K562 (cell line): ENCODE measurements around the gene ADCYAP1R1. TPM values are rescaled to one million over a fixed set of nuclear protein-coding genes. Genes with fewer than 3 reads are reported as not detected.

ENCODE experiments used
- ATAC-seq: fragments of 200-7000 bp; cut with Tn5 transposase; 3 replicates; pipeline ENCODE4 v1.9.1; 2020; ENCODE audit warnings: moderate library complexity
- BruUV-seq: library from RNA; stranded (reverse); fragments of 400-500 nt; replicated peaks from 2 replicates; lab custom pipeline; 2021; lab: Mats Ljungman, UMichigan
- CTCF ChIA-PET: fragments of 300-600 bp; formaldehyde crosslinking; extraction: SDS; loops from one replicate; lab custom pipeline; 2021; ENCODE audit warnings: low intra/inter-chr PET ratio; lab: Yijun Ruan, JAX
- POLR2A ChIA-PET: fragments of 300-600, 350-650 bp; sonication (Branson Sonifier 250); formaldehyde crosslinking; extraction: SDS; loops from one replicate; lab custom pipeline; 2021; ENCODE audit warnings: antibody characterized with exemption, inconsistent platforms; lab: Yijun Ruan, JAX
- DNase-seq, 4 experiments: peaks; one replicate each; pipeline versions ENCODE4 v3.0.0 to v3.0.0-alpha.2; 2011 to 2018; ENCODE audit warnings: low spot score in 3 of 4, mixed read lengths in 3 of 4; ENCODE audit errors: extremely low read depth in 1 of 4
- FAIRE-seq: peaks from 2 replicates; lab custom pipeline; 2011; peaks lifted over from hg19 to GRCh38; lab: Jason Lieb, UNC
- H2AFZ ChIP-seq: 2 replicates; pipeline ENCODE4 v1.6.0; 2011; ENCODE audit warnings: low read depth, low read length, control low read depth, inconsistent platforms
- H3K27ac ChIP-seq: fragments of 200-600 bp; 3 replicates; pipeline ENCODE4 v1.8.0; 2011; ENCODE audit warnings: low read depth, mild to moderate bottlenecking, control low read depth, inconsistent platforms, low read length, moderate library complexity, mixed read lengths; ENCODE audit errors: extremely low read depth
- H3K27me3 ChIP-seq, 2 experiments: fragments of 300-600 bp in 1 of 2; 2 replicates in 1 of 2; 3 replicates in 1 of 2; pipeline versions ENCODE4 v1.6.0 to v1.8.0; 2011; ENCODE audit warnings: inconsistent platforms in 2 of 2, low read length in 2 of 2, mild to moderate bottlenecking in 1 of 2, mixed read lengths in 1 of 2, moderate library complexity in 1 of 2; ENCODE audit not compliant: control insufficient read depth in 2 of 2, insufficient read depth in 2 of 2
- H3K36me3 ChIP-seq: fragments of 300-600 bp; 3 replicates; pipeline ENCODE4 v1.8.0; 2011; ENCODE audit warnings: mild to moderate bottlenecking, low read length, inconsistent platforms; ENCODE audit not compliant: control insufficient read depth, insufficient read depth
- H3K4me1 ChIP-seq, 2 experiments: fragments of 200-600 bp in 1 of 2; replicated peaks in 1 of 2; 2 replicates in 1 of 2; 3 replicates in 1 of 2; pipeline versions ENCODE4 v1.5.1 to v1.8.0; 2011; ENCODE audit warnings: inconsistent platforms in 2 of 2, low read length in 2 of 2, mild to moderate bottlenecking in 1 of 2, mixed read lengths in 1 of 2, moderate library complexity in 1 of 2; ENCODE audit not compliant: control insufficient read depth in 2 of 2, insufficient read depth in 2 of 2
- H3K4me2 ChIP-seq: 2 replicates; pipeline ENCODE4 v1.6.1; 2011; ENCODE audit warnings: low read length, control low read depth, inconsistent platforms, mixed read lengths; ENCODE audit not compliant: insufficient read depth
- H3K4me3 ChIP-seq: fragments of 200-600 bp; sonication (generic), shearing (Covaris generic); 2 replicates; pipeline ENCODE4 v1.5.1; 2016; ENCODE audit warnings: control low read depth, inconsistent platforms
- H3K79me2 ChIP-seq: fragments of 200-600 bp; 3 replicates; pipeline ENCODE4 v1.8.0; 2011; ENCODE audit warnings: low read length, inconsistent platforms; ENCODE audit not compliant: control insufficient read depth, insufficient read depth
- H3K9ac ChIP-seq, 2 experiments: 2 replicates each; pipeline versions ENCODE4 v1.6.0 to v1.6.1; 2011; ENCODE audit warnings: low read depth in 2 of 2, low read length in 2 of 2, control low read depth in 1 of 2, inconsistent platforms in 1 of 2, mild to moderate bottlenecking in 1 of 2, mixed read lengths in 1 of 2; ENCODE audit not compliant: insufficient read depth in 1 of 2
- H3K9me1 ChIP-seq: one replicate; pipeline ENCODE4 v1.6.0; 2011; ENCODE audit warnings: inconsistent platforms, mild to moderate bottlenecking, low read length, moderate library complexity; ENCODE audit not compliant: control insufficient read depth, insufficient read depth
- H3K9me3 ChIP-seq: replicated peaks from 2 replicates; pipeline ENCODE4 v1.5.1; 2011; ENCODE audit warnings: low read depth, low read length, inconsistent platforms; ENCODE audit not compliant: control insufficient read depth, insufficient read depth
- H4K20me1 ChIP-seq: replicated peaks from 2 replicates; pipeline ENCODE4 v1.6.1; 2011; ENCODE audit warnings: low read length, inconsistent platforms, mixed read lengths; ENCODE audit not compliant: control insufficient read depth, insufficient read depth
- CBX1 ChIP-seq: sonication (generic); IDR thresholded peaks from 2 replicates; pipeline ENCODE4 v1.6.1; 2016; ENCODE audit warnings: antibody characterized with exemption, low read depth, mild to moderate bottlenecking
- CREB5 ChIP-seq: fragments of 250-450 bp; sonication (Bioruptor Pico); IDR thresholded peaks from 2 replicates; pipeline ENCODE4 v1.5.0; 2020; ENCODE audit warnings: mild to moderate bottlenecking
- E2F6 ChIP-seq, 2 experiments: IDR thresholded peaks; 2 replicates each; pipeline ENCODE4 v1.6.1; 2011; ENCODE audit warnings: borderline replicate concordance in 1 of 2, control low read depth in 1 of 2, low read depth in 1 of 2, low read length in 1 of 2, mild to moderate bottlenecking in 1 of 2, mixed read lengths in 1 of 2, moderate library complexity in 1 of 2; ENCODE audit not compliant: insufficient read depth in 1 of 2, insufficient read length in 1 of 2, poor library complexity in 1 of 2, severe bottlenecking in 1 of 2; ENCODE audit errors: extremely low read depth in 1 of 2
- KAT7 ChIP-seq: sonication (generic); formaldehyde crosslinking; IDR thresholded peaks from 2 replicates; pipeline ENCODE4 v1.8.0; 2022; ENCODE audit warnings: missing genetic modification reagents, mild to moderate bottlenecking, borderline replicate concordance
- KDM1A ChIP-seq, 2 experiments: fragments of 450-650 bp; IDR thresholded peaks; 2 replicates each; pipeline ENCODE4 v1.6.1; 2016; ENCODE audit warnings: mild to moderate bottlenecking in 2 of 2
- NELFE ChIP-seq: IDR thresholded peaks from 2 replicates; pipeline ENCODE4 v1.6.1; 2011; ENCODE audit warnings: mild to moderate bottlenecking; ENCODE audit not compliant: insufficient read depth, insufficient read length
- RERE ChIP-seq: sonication (generic); formaldehyde crosslinking; IDR thresholded peaks from 2 replicates; pipeline ENCODE4 v1.8.0; 2023; ENCODE audit warnings: missing genetic modification reagents, mild to moderate bottlenecking, borderline replicate concordance
- RNF2 ChIP-seq: sonication (generic); IDR thresholded peaks from 2 replicates; pipeline ENCODE4 v1.6.1; 2016
- ZNF696 ChIP-seq: fragments of 250-450 bp; sonication (Bioruptor Pico); conservative IDR thresholded peaks from 2 replicates; pipeline ENCODE4 v1.4.0; 2020; ENCODE audit warnings: mild to moderate bottlenecking, moderate library complexity
- ZSCAN32 ChIP-seq: fragments of 450-650 bp; formaldehyde crosslinking; IDR thresholded peaks from 2 replicates; pipeline ENCODE4 v1.4.0; 2020; ENCODE audit warnings: mild to moderate bottlenecking, moderate library complexity
- WGBS: fragments of 100-300 bp; shearing (Covaris generic); methylation state at CpG from one replicate; pipeline ENCODE4 v1.1.6; 2016; ENCODE audit warnings: low coverage, mixed read lengths; ENCODE audit not compliant: insufficient coverage; ENCODE audit errors: missing lambda C conversion rate; 5-methylcytosine and 5-hydroxymethylcytosine counted together
- in situ Hi-C: fragments of 300-500 bp; cut with MboI; formaldehyde crosslinking; loops from 4 replicates; pipeline ENCODE4 v1.15.0; 2018; ENCODE audit warnings: inconsistent platforms, mixed read lengths
- intact Hi-C: fragments of 100-400 bp; cut with micrococcal nuclease; formaldehyde crosslinking; loops from 2 replicates; pipeline ENCODE4 v1.14.2; 2022
- polyA plus RNA-seq, 8 experiments: library from polyadenylated mRNA; depleted of rRNA in 4 of 8; stranded (reverse) in 5 of 8; unstranded in 3 of 8; fragments of >200 nt; fragmentation: Nextera tagmentation in 2 of 8; fragmentation: Illumina TruSeq in 1 of 8; extraction: Ambion mirVana in 2 of 8; extraction: Trizol in 1 of 8; gene quantifications; 2 replicates each; pipeline versions ENCODE4 v1.2.1 to v1.2.3, GENCODE V29; 2011 to 2014; ENCODE audit warnings: inconsistent platforms in 1 of 8, missing spikeins in 1 of 8
- total RNA-seq, 7 experiments: library from RNA; depleted of rRNA in 6 of 7; stranded (reverse); fragments of >200 nt in 6 of 7; fragmentation: Illumina TruSeq in 2 of 7; extraction: Trizol in 2 of 7; gene quantifications; 2 replicates each; pipeline versions ENCODE4 v1.2.1 to v1.2.3, GENCODE V29; 2011 to 2021; ENCODE audit warnings: low replicate concordance in 1 of 7

ADCYAP1R1 gene
- total and polyA plus RNA-seq, 9 of the 15 experiments (the other 6 are each of a cell fraction or from before 2014, with no cell fraction given) = 0.03 to 0.07 TPM; not detected in 7

GRCh38 chr7:31053986-31054385 is 1.9 kb downstream of the ADCYAP1R1 start:
- WGBS = 0% methylated on average over 5 of the region's 5 CpGs
- peaks cover 4 to 55% of the 10 kb centered on the region in 2 experiments; a peak in 3 of 5 replicates for H3K27me3 ChIP-seq
- no peaks in the 10 kb centered on the region for H3K36me3 ChIP-seq

More at GRCh38 chr7:31053986-31054385, 1.9 kb downstream of the ADCYAP1R1 start:
- POLR2A ChIA-PET = interaction anchor here (0.6 to 1.2 kb wide), 4 partner anchors 9 to 280 kb away, joined by 3 read pairs; no protein-coding TSS in a partner anchor
- H3K79me2 ChIP-seq = no peaks in the 10 kb centered on the region
- H3K9me3 ChIP-seq = no peaks in the 10 kb centered on the region
- FAIRE-seq (no peak), DNase-seq (no peak), ATAC-seq (no peak)
- H3K4me3 ChIP-seq = no peak overlapping the region
- peaks cover 6% of the 10 kb centered on the region for H3K9me1 ChIP-seq
- H3K4me2 ChIP-seq = no peak overlapping the region
- peaks cover 0 to 7% of the 10 kb centered on the region in 2 experiments; a peak in 2 of 5 replicates for H3K4me1 ChIP-seq
- intact Hi-C loops = no loop called here
- no TSS peak for BruUV-seq
- TF ChIP-seq ZSCAN32 (no peak), RERE (no peak), CBX1 (no peak), KDM1A (IDR thresholded peaks at IDR 0.05) (no peak), RNF2 (no peak), CREB5 (CRISPR knock-in tag) (no peak), ZNF696 (no peak), NELFE (no peak), KAT7 (CRISPR knock-in tag) (no peak), E2F6 (IDR thresholded peaks at IDR 0.05; ENCODE audit: borderline replicate concordance in 1 of 2, extremely low read depth in 1 of 2, insufficient read depth in 1 of 2, insufficient read length in 1 of 2, low read depth in 1 of 2, low read length in 1 of 2, poor library complexity in 1 of 2, severe bottlenecking in 1 of 2) (no peak)
- TF ChIP-seq, all 486 proteins: peak for 0
- Histone ChIP-seq H2AFZ (no peak overlapping the region), H3K9ac (no peak overlapping the region), H4K20me1 (0 out of 2 replicates have a peak, but pooled peaks cover 11% of the 10 kb centered on the region), H3K27ac (no peak overlapping the region)
- CTCF ChIA-PET = no interaction called here
- in situ Hi-C loops = no loop called here
